SK-N-SH (cell line): ENCODE data around the gene SUPT4H1. TPM values are rescaled to one million over a fixed set of nuclear protein-coding genes. Genes with fewer than 3 reads are reported as not detected.

Source experiments
- CTCF ChIA-PET: fragments of 300-600, 350-600 bp; formaldehyde crosslinking; extraction: SDS; loops from one replicate; lab custom pipeline; 2021; lab: Yijun Ruan, JAX
- POLR2A ChIA-PET: fragments of 350-600 bp; sonication (Branson Sonifier 250); formaldehyde crosslinking; extraction: SDS; loops from one replicate; lab custom pipeline; 2020; ENCODE audit warnings: antibody characterized with exemption, inconsistent platforms; lab: Yijun Ruan, JAX
- DNase-seq: peaks from one replicate; pipeline ENCODE4 v3.0.0; 2012
- H2AFZ ChIP-seq: fragments of 200-600 bp; sonication (generic); 2 replicates; pipeline ENCODE4 v1.8.1; 2016; ENCODE audit warnings: antibody characterized with exemption, mild to moderate bottlenecking, low read depth
- H3F3A ChIP-seq: fragments of 200-600 bp; sonication (generic); replicated peaks from 2 replicates; pipeline ENCODE3; 2016; ENCODE audit warnings: antibody characterized with exemption, mild to moderate bottlenecking; ENCODE audit not compliant: insufficient read depth
- H3K27ac ChIP-seq, 2 experiments: fragments of 200-500 bp in 1 of 2; fragments of 200-600 bp in 1 of 2; sonication (Bioruptor generic) in 1 of 2; sonication (generic), shearing (Covaris generic) in 1 of 2; 2 replicates each; pipeline versions ENCODE4 v1.5.1 to v1.6.1; 2014 to 2016; ENCODE audit warnings: low read depth in 2 of 2, inconsistent platforms in 1 of 2, low read length in 1 of 2, mild to moderate bottlenecking in 1 of 2, mixed read lengths in 1 of 2
- H3K27me3 ChIP-seq: fragments of 200-600 bp; sonication (generic), shearing (Covaris generic); 2 replicates; pipeline ENCODE4 v1.6.1; 2016; ENCODE audit warnings: mixed run types; ENCODE audit not compliant: insufficient read depth
- H3K36me3 ChIP-seq, 2 experiments: fragments of 200-500 bp in 1 of 2; fragments of 200-600 bp in 1 of 2; sonication (Bioruptor generic) in 1 of 2; sonication (generic) in 1 of 2; replicated peaks in 1 of 2; 2 replicates each; pipeline versions ENCODE3 to v1.5.1; 2014 to 2016; ENCODE audit warnings: low read length in 1 of 2, mild to moderate bottlenecking in 1 of 2; ENCODE audit not compliant: insufficient read depth in 2 of 2, control insufficient read depth in 1 of 2
- H3K4me1 ChIP-seq, 2 experiments: fragments of 200-500 bp in 1 of 2; fragments of 200-600 bp in 1 of 2; sonication (Bioruptor generic) in 1 of 2; sonication (generic), shearing (Covaris generic) in 1 of 2; 2 replicates each; pipeline versions ENCODE4 v1.5.1 to v1.6.1; 2014 to 2016; ENCODE audit warnings: low read depth in 1 of 2, low read length in 1 of 2, mixed run types in 1 of 2; ENCODE audit not compliant: insufficient read depth in 2 of 2, control insufficient read depth in 1 of 2
- H3K4me2 ChIP-seq: fragments of 200-600 bp; sonication (generic), shearing (Covaris generic); 2 replicates; pipeline ENCODE4 v1.6.1; 2017; ENCODE audit warnings: mixed run types
- H3K4me3 ChIP-seq, 2 experiments: fragments of 200-500 bp in 1 of 2; fragments of 200-600 bp in 1 of 2; sonication (Bioruptor generic) in 1 of 2; sonication (generic), shearing (Covaris generic) in 1 of 2; 2 replicates each; pipeline versions ENCODE4 v1.5.1 to v1.8.1; 2014 to 2016; ENCODE audit warnings: low read depth in 2 of 2, inconsistent platforms in 1 of 2, low read length in 1 of 2, mild to moderate bottlenecking in 1 of 2, mixed read lengths in 1 of 2, moderate library complexity in 1 of 2
- H3K79me2 ChIP-seq: fragments of 200-600 bp; sonication (generic); 2 replicates; pipeline ENCODE4 v1.8.1; 2017; ENCODE audit warnings: mild to moderate bottlenecking; ENCODE audit not compliant: insufficient read depth
- H3K9ac ChIP-seq: fragments of 200-600 bp; sonication (generic); 2 replicates; pipeline ENCODE4 v1.6.1; 2017; ENCODE audit warnings: mixed run types
- H3K9me2 ChIP-seq: fragments of 200-600 bp; sonication (generic); 2 replicates; pipeline ENCODE4 v1.6.1; 2017; ENCODE audit warnings: mixed run types
- H3K9me3 ChIP-seq: fragments of 200-600 bp; sonication (generic); 2 replicates; pipeline ENCODE4 v1.6.1; 2017; ENCODE audit warnings: mixed run types, mild to moderate bottlenecking, moderate library complexity
- H4K20me1 ChIP-seq: fragments of 200-600 bp; sonication (generic); 2 replicates; pipeline ENCODE4 v1.6.1; 2017; ENCODE audit warnings: mild to moderate bottlenecking, mixed run types; ENCODE audit not compliant: insufficient read depth
- EP300 ChIP-seq, 2 experiments: IDR thresholded peaks; 2 replicates each; pipeline versions ENCODE4 v1.4.0 to v1.6.1; 2012; ENCODE audit warnings: borderline replicate concordance in 1 of 2, low read depth in 1 of 2, low read length in 1 of 2
- EZH2phosphoT487 ChIP-seq: fragments of 200-600 bp; sonication (generic); IDR thresholded peaks from 2 replicates; pipeline ENCODE4 v1.6.1; 2017; ENCODE audit warnings: low read depth, mixed run types, mild to moderate bottlenecking, antibody characterized with exemption, moderate library complexity, borderline replicate concordance
- FOXJ3 ChIP-seq: sonication (generic); formaldehyde crosslinking; IDR thresholded peaks from 2 replicates; pipeline ENCODE4 v1.5.1; 2020; ENCODE audit warnings: mild to moderate bottlenecking, missing genetic modification reagents
- FOXM1 ChIP-seq: IDR thresholded peaks from 2 replicates; pipeline ENCODE4 v1.4.0; 2012; ENCODE audit warnings: low read depth, mild to moderate bottlenecking
- GABPA ChIP-seq: IDR thresholded peaks from 2 replicates; pipeline ENCODE4 v1.4.0; 2012; ENCODE audit warnings: low read depth, mild to moderate bottlenecking
- GATA2 ChIP-seq: sonication (generic); formaldehyde crosslinking; IDR thresholded peaks from 2 replicates; pipeline ENCODE4 v1.5.0; 2020; ENCODE audit warnings: mild to moderate bottlenecking, missing genetic modification reagents
- MXI1 ChIP-seq: IDR thresholded peaks from 2 replicates; pipeline ENCODE4 v1.6.1; 2012; ENCODE audit warnings: mild to moderate bottlenecking, low read depth, low read length, improper control_type of control experiment
- NFIC ChIP-seq: IDR thresholded peaks from 2 replicates; pipeline ENCODE4 v1.4.0; 2012; ENCODE audit warnings: borderline replicate concordance
- POLR2AphosphoS5 ChIP-seq: IDR thresholded peaks from 2 replicates; pipeline ENCODE4 v1.6.1; 2012; ENCODE audit warnings: low read depth, low read length
- RAD21 ChIP-seq: IDR thresholded peaks from 2 replicates; pipeline ENCODE4 v1.6.1; 2012; ENCODE audit warnings: mild to moderate bottlenecking, low read length
- RFX5 ChIP-seq: IDR thresholded peaks from 2 replicates; pipeline ENCODE4 v1.6.1; 2012; ENCODE audit warnings: mild to moderate bottlenecking, improper control_type of control experiment, low read length
- RXRA ChIP-seq: IDR thresholded peaks from 2 replicates; pipeline ENCODE4 v1.4.0; 2012; ENCODE audit warnings: low read depth, mild to moderate bottlenecking, borderline replicate concordance
- SIN3A ChIP-seq: IDR thresholded peaks from 2 replicates; pipeline ENCODE4 v1.6.1; 2012; ENCODE audit warnings: low read depth, mild to moderate bottlenecking, low read length, moderate library complexity, borderline replicate concordance
- SMC3 ChIP-seq: IDR thresholded peaks from 2 replicates; pipeline ENCODE4 v1.6.1; 2012; ENCODE audit warnings: low read depth, low read length, improper control_type of control experiment
- TAF1 ChIP-seq: IDR thresholded peaks from 2 replicates; pipeline ENCODE4 v1.6.1; 2012; ENCODE audit warnings: low read depth, mild to moderate bottlenecking, low read length, moderate library complexity, borderline replicate concordance
- TEAD4 ChIP-seq: IDR thresholded peaks from 2 replicates; pipeline ENCODE4 v1.4.0; 2012; ENCODE audit warnings: mild to moderate bottlenecking, borderline replicate concordance; ENCODE audit not compliant: insufficient read depth
- YY1 ChIP-seq: IDR thresholded peaks from 2 replicates; pipeline ENCODE4 v1.4.0; 2012; ENCODE audit warnings: low read depth, mild to moderate bottlenecking
- WGBS: methylation state at CpG from one replicate; pipeline ENCODE4 v1.1.6; 2017; ENCODE audit warnings: low lambda C conversion rate; 5-methylcytosine and 5-hydroxymethylcytosine counted together
- polyA plus RNA-seq, 3 experiments: library from polyadenylated mRNA; depleted of rRNA; stranded (reverse); fragments of >200 nt; gene quantifications; 2 replicates each; pipeline ENCODE4 v1.2.3, GENCODE V29; 2012
- TF ChIP-seq, protein P1 (sequence below): IDR thresholded peaks from 2 replicates; pipeline ENCODE4 v1.4.0; 2012; ENCODE audit warnings: low read depth, borderline replicate concordance
- TF ChIP-seq, protein P2 (sequence below): IDR thresholded peaks from 2 replicates; pipeline ENCODE4 v1.4.0; 2012; ENCODE audit warnings: low read depth
- TF ChIP-seq, protein P3 (sequence below): fragments of 200-600 bp; sonication (generic); IDR thresholded peaks from 2 replicates; pipeline ENCODE4 v1.6.1; 2017; ENCODE audit warnings: antibody characterized with exemption, mild to moderate bottlenecking, moderate library complexity
- TF ChIP-seq, protein P4 (sequence below): fragments of 150-350 bp; IDR thresholded peaks from 2 replicates; pipeline ENCODE4 v1.6.1; 2017; ENCODE audit warnings: antibody characterized with exemption, low read length, low read depth, borderline replicate concordance
- TF ChIP-seq, protein P5 (sequence below): IDR thresholded peaks from 2 replicates; pipeline ENCODE4; 2012

The SUPT4H1 gene
- polyA plus RNA-seq, 1 of the 3 experiments (the other 2 are of a cell fraction): 165 TPM

DNA sequence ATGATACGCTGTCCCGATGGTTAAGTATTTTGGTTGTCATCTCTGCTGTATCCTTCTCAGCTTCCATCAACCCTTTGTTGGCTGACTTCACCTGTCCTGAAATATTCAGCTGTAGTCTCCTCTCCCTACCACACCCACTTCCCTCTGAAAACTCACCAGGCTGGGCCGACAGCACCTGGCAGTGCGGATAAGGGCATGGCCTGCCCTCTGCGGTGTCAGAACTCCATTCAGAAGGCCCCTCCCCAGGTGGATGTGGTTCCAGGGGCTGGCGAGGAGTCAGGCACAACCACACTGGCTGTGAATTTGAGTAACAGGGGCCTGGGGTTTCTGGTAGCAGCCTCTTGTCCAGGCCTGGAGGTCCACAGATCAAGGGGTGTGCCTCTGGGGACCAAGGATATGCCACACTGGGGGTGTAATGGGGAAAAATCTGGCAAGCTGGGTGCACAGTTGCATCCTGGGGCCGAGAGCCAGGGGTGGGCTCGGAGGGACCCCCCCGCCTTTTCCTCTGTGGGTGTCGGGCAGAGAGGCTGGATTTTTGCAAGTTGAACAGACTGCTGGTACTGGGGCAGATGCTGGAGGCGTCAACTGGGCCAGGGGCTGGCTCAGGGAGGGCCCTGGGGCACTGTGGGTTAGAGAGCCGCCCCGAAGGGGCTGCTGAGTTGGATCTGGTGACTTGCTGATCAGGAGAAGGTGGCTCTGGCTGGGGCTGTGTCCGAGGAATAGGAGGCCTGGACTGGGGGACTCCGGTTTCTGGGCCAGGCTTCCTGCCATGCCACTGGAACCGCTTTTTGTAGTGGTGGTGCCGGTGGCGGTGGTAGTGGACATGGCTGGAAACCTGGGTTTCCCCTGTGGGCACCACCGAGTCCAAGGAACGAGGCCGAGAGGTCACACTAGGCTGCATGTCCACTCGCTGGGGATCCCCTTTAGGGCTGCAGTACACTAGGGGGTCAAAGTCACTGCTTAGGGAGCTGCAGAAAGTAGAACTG is 5.6 kb upstream of the SUPT4H1 start:
- no peaks in the 10 kb centered on the region for H3K9me2 ChIP-seq
- no peak overlapping the region for H3K4me3 ChIP-seq
- no peaks in the 10 kb centered on the region for H3K79me2 ChIP-seq
- no peaks in the 10 kb centered on the region for H3K9me3 ChIP-seq
- no peak for DNase-seq
- WGBS: 69% methylated on average over 22 of the region's 22 CpGs
- no peak for TF ChIP-seq GATA2
- TF ChIP-seq FOXJ3: no peak
- TF ChIP-seq GABPA: no peak
- TF ChIP-seq EZH2phosphoT487: no peak
- no peak for TF ChIP-seq MXI1
- no peak for TF ChIP-seq FOXM1
- no peak for TF ChIP-seq TAF1
- no peak for TF ChIP-seq NFIC
- TF ChIP-seq, protein P1, sequence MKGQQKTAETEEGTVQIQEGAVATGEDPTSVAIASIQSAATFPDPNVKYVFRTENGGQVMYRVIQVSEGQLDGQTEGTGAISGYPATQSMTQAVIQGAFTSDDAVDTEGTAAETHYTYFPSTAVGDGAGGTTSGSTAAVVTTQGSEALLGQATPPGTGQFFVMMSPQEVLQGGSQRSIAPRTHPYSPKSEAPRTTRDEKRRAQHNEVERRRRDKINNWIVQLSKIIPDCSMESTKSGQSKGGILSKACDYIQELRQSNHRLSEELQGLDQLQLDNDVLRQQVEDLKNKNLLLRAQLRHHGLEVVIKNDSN: no peak
- TF ChIP-seq RXRA: no peak
- TF ChIP-seq POLR2AphosphoS5: no peak
- TF ChIP-seq, protein P2, sequence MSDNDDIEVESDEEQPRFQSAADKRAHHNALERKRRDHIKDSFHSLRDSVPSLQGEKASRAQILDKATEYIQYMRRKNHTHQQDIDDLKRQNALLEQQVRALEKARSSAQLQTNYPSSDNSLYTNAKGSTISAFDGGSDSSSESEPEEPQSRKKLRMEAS: no peak
- no peak overlapping the region for H3K27ac ChIP-seq
- no peak overlapping the region for H3K4me2 ChIP-seq
- H2AFZ ChIP-seq: no peak overlapping the region
- H3K36me3 ChIP-seq: no peaks in the 10 kb centered on the region
- H4K20me1 ChIP-seq: no peaks in the 10 kb centered on the region
- ChIA-PET POLR2A (no interaction called here), CTCF (interaction anchor here (0.9 to 1.0 kb wide), 3 partner anchors 24 to 59 kb away, joined by 3 to 7 read pairs (median 3); partner anchors contain the start of gene RNF43)
- H3K9ac ChIP-seq: no peak overlapping the region
- no peaks in the 10 kb centered on the region for H3F3A ChIP-seq
- H3K4me1 ChIP-seq: peaks cover 0 to 7% of the 10 kb centered on the region in 2 experiments; a peak in 1 of 4 replicates
- H3K27me3 ChIP-seq: peaks cover 15% of the 10 kb centered on the region; the same call in 1 of the 2 replicates

DNA sequence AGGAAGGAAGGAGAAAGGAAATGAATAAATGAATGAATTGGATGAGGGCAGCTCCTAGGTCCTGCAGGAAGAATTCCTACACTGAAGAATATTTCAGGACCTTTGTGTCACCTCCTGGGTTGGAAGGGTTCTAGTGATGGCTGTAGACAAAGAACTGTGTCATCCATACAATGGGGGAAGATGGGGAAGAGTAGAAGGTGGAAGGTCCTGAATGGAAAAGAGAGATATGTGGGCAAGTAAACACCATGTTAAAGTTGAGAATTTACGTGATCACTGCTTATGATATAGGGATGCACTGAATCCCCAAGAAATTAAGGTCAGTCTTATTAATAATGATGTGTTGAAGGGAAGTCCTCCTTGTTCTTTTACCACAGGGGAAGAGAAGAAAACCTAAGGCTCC is 4.2 kb upstream of the SUPT4H1 start:
- H4K20me1 ChIP-seq: no peaks in the 10 kb centered on the region
- no peak overlapping the region for H3K27ac ChIP-seq
- no peak overlapping the region for H3K4me2 ChIP-seq
- no peaks in the 10 kb centered on the region for H3K36me3 ChIP-seq
- peaks cover 0 to 8% of the 10 kb centered on the region in 2 experiments; a peak in 2 of 4 replicates for H3K4me1 ChIP-seq
- peaks cover 3% of the 10 kb centered on the region; the same call in 1 of the 2 replicates for H3K27me3 ChIP-seq
- POLR2A ChIA-PET: no interaction called here
- no peak overlapping the region for H2AFZ ChIP-seq
- no peaks in the 10 kb centered on the region for H3K9me2 ChIP-seq
- DNase-seq: no peak
- H3K9ac ChIP-seq: no peak overlapping the region
- WGBS: 45% methylated on average over 1 of the region's 1 CpG
- H3K79me2 ChIP-seq: peaks cover 8% of the 10 kb centered on the region
- no peaks in the 10 kb centered on the region for H3F3A ChIP-seq
- no peaks in the 10 kb centered on the region for H3K9me3 ChIP-seq
- CTCF ChIA-PET: interaction anchor here (0.9 to 5.3 kb wide), 4 partner anchors 39 to 91 kb away, joined by 3 to 27 read pairs (median 6); partner anchors contain the start of gene RNF43
- H3K4me3 ChIP-seq: no peak overlapping the region
- TF ChIP-seq NFIC (no peak), SMC3 (no peak), EP300 (IDR thresholded peaks at IDR 0.05; ENCODE audit: borderline replicate concordance in 1 of 2, low read depth in 1 of 2, low read length in 1 of 2) (no peak), SIN3A (no peak), YY1 (no peak), GATA2 (no peak), TEAD4 (no peak), FOXJ3 (no peak), RAD21 (no peak), RFX5 (no peak)
- TF ChIP-seq, protein P3, sequence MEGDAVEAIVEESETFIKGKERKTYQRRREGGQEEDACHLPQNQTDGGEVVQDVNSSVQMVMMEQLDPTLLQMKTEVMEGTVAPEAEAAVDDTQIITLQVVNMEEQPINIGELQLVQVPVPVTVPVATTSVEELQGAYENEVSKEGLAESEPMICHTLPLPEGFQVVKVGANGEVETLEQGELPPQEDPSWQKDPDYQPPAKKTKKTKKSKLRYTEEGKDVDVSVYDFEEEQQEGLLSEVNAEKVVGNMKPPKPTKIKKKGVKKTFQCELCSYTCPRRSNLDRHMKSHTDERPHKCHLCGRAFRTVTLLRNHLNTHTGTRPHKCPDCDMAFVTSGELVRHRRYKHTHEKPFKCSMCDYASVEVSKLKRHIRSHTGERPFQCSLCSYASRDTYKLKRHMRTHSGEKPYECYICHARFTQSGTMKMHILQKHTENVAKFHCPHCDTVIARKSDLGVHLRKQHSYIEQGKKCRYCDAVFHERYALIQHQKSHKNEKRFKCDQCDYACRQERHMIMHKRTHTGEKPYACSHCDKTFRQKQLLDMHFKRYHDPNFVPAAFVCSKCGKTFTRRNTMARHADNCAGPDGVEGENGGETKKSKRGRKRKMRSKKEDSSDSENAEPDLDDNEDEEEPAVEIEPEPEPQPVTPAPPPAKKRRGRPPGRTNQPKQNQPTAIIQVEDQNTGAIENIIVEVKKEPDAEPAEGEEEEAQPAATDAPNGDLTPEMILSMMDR: no peak
- TF ChIP-seq, protein P4, sequence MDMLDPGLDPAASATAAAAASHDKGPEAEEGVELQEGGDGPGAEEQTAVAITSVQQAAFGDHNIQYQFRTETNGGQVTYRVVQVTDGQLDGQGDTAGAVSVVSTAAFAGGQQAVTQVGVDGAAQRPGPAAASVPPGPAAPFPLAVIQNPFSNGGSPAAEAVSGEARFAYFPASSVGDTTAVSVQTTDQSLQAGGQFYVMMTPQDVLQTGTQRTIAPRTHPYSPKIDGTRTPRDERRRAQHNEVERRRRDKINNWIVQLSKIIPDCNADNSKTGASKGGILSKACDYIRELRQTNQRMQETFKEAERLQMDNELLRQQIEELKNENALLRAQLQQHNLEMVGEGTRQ: no peak
- TF ChIP-seq, protein P5, sequence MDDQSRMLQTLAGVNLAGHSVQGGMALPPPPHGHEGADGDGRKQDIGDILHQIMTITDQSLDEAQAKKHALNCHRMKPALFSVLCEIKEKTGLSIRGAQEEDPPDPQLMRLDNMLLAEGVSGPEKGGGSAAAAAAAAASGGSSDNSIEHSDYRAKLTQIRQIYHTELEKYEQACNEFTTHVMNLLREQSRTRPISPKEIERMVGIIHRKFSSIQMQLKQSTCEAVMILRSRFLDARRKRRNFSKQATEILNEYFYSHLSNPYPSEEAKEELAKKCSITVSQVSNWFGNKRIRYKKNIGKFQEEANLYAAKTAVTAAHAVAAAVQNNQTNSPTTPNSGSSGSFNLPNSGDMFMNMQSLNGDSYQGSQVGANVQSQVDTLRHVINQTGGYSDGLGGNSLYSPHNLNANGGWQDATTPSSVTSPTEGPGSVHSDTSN: no peak
- TF ChIP-seq, protein P2: no peak
